AG10803 (cell line): ENCODE results near the gene RTN4.
"Not testable (repeated sequence)": the region's sequence is repeated elsewhere in the genome, so short reads cannot be mapped to it uniquely, and the experiment has no call there.

Experiments used
- DNase-seq: peaks from one replicate; pipeline ENCODE4 v3.0.0; 2010; ENCODE audit warnings: low read depth
- H3K4me3 ChIP-seq: 2 replicates; pipeline ENCODE4 v1.5.1; 2011; ENCODE audit warnings: mild to moderate bottlenecking, low read length, control low read depth
- TF ChIP-seq, protein P1 (sequence below): conservative IDR thresholded peaks from 2 replicates; pipeline ENCODE4 v1.5.1; 2011; ENCODE audit warnings: mild to moderate bottlenecking, low read length, control low read depth, inconsistent platforms

RTN4 gene

DNA sequence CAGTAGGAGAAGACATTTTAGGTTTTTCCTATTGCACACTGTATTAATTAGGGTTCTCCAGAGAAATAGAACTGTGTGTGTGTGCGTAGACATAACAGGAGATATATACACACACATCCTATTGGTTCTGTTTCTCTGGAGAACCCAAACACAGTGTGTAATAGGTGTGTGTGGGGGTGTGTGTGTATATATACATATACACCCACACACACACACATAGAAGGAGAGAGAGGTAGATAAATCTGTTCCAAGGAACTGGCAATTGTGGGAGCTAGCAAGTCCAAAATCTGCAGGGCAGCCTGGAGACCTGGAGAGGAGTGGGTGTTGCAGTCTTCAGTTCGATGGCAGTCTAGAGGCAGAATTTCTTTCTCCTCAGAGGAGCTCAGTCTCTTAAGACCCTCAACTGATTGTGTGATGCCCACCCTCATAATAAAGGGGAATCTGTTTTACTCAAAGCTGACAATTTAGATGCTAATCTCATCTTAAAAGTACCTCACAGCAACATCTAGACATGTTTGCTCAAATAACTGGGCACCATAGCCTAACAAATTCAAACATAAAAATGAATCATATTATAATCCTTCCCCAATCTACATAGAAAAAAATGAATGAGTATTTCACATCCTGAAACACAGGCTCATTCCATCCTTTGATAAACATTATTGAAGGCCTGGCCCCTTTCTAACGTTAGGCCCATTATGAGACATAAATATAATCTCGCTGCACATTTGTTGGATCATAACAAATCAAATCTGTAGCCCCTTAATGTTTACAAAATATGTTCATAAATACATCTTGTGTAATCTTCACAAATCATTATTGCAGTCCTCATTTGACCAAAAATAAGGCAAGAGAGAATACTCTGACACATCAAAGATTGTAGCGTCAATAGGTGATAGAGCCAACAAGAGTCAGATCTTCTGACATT, 35.1 kb upstream of the RTN4 start:
- TF ChIP-seq, protein P1, sequence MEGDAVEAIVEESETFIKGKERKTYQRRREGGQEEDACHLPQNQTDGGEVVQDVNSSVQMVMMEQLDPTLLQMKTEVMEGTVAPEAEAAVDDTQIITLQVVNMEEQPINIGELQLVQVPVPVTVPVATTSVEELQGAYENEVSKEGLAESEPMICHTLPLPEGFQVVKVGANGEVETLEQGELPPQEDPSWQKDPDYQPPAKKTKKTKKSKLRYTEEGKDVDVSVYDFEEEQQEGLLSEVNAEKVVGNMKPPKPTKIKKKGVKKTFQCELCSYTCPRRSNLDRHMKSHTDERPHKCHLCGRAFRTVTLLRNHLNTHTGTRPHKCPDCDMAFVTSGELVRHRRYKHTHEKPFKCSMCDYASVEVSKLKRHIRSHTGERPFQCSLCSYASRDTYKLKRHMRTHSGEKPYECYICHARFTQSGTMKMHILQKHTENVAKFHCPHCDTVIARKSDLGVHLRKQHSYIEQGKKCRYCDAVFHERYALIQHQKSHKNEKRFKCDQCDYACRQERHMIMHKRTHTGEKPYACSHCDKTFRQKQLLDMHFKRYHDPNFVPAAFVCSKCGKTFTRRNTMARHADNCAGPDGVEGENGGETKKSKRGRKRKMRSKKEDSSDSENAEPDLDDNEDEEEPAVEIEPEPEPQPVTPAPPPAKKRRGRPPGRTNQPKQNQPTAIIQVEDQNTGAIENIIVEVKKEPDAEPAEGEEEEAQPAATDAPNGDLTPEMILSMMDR, result no peak
- H3K4me3 ChIP-seq, result no peak overlapping the region
- DNase-seq, result no peak

DNA sequence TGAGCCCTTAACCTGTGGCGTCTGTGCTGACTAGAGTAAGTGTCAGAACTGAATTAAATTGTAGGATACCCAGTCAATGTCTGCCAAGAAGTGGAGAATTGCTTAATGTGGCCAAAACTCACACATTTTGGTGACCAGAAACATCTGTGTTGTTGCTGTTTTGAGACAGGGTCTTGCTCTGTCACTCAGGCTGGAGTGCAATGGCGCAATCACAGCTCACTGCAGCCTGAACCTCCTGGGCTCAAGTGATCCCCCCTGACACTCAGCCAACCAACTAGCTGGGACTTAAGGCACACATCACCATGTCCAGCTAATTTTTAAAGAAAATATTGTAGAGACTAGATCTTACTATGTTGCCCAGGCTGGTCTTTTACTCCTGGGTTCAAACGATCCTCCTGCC, 34.4 kb upstream of the RTN4 start:
- DNase-seq, result no peak
- TF ChIP-seq, protein P1, result no peak
- H3K4me3 ChIP-seq, result no peak overlapping the region

DNA sequence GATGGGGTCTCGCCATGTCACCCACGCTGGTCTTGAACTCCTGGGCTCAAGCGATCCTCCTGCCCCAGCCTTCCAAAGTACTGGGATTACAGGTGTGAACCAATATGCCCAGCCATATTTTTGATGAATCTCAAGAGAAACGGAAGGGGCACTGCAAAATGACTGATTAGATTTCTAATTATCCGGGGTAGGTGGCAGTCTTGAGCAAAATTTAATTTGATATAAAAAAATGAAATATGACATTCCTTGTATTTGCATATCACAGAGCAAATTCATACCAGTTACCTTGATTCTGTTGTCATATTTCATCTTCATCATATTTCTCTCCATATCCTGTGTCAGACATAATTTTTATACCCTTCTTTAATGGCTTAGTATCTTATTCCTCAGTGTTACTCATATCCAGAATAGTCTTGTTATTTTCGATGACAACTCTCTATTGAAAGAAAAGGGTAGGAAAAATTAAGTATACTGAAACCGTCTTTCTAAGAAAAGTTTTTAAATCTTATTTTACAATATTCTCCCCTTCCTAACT, 30.0 kb upstream of the RTN4 start:
- TF ChIP-seq, protein P1, result no peak
- H3K4me3 ChIP-seq, result no peak overlapping the region
- DNase-seq, result no peak

DNA sequence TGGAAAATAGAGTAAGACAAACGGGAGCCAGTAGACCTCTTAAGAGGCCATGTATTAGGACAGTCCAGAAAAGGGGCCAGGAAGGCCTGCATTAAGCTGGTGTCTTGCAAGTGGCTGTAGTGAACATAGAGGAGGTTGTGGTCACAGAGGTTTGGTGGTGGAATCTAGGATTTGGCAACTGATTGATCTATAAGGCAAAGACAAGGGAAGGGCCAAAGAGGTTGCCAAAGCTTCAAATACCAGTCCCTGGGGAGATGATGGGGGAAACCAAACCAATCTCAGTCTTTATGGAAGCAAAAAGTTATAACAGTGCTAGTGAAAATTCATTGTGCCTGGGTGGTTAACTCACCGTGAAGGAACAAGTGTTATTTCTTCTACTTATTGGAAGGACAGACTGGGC, 28.7 kb upstream of the RTN4 start:
- no peak for DNase-seq
- TF ChIP-seq, protein P1, result no peak
- H3K4me3 ChIP-seq, result no peak overlapping the region

DNA sequence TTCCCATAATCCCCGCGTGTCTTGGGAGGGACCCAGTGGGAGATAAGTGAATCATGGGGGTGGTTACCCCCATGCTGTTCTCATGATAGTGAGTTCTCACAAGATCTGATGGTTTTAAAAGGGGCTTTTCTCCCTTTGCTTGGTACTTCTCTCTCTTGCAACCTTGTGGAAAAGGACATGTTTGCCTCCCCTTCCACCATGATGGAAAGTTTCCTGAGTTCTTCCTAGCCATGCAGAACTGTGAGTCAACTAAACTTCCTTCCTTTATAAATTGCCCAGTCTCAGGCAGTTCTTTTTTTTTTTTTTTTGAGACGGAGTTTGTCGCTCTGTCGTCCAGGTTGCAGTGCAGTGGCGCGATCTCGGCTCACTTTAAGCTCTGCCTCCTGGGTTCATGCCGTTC, 26.5 kb upstream of the RTN4 start:
- H3K4me3 ChIP-seq, result no peak overlapping the region
- TF ChIP-seq, protein P1, result no peak

DNA sequence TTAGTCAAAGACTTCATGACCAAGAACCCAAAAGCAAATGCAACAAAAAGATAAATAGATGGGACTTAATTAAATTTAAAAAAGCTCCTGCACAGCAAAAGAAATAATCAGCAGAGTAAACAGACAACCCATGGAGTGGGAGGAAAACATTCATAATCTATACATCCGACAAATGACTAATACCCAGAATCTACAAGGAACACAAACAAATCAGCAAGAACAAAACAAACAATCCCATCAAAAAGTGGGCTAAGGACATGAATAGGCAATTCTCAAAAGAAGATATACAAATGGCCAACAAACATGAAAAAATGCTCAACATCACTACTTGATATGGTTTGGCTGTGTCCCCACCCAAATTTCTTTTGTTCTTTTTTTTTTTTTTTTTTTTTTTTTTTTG, 25.8 kb upstream of the RTN4 start:
- not testable (repeated sequence) for DNase-seq

More for the DNA sequence above, 26.5 kb upstream of the RTN4 start:
- DNase-seq, result no peak

DNA sequence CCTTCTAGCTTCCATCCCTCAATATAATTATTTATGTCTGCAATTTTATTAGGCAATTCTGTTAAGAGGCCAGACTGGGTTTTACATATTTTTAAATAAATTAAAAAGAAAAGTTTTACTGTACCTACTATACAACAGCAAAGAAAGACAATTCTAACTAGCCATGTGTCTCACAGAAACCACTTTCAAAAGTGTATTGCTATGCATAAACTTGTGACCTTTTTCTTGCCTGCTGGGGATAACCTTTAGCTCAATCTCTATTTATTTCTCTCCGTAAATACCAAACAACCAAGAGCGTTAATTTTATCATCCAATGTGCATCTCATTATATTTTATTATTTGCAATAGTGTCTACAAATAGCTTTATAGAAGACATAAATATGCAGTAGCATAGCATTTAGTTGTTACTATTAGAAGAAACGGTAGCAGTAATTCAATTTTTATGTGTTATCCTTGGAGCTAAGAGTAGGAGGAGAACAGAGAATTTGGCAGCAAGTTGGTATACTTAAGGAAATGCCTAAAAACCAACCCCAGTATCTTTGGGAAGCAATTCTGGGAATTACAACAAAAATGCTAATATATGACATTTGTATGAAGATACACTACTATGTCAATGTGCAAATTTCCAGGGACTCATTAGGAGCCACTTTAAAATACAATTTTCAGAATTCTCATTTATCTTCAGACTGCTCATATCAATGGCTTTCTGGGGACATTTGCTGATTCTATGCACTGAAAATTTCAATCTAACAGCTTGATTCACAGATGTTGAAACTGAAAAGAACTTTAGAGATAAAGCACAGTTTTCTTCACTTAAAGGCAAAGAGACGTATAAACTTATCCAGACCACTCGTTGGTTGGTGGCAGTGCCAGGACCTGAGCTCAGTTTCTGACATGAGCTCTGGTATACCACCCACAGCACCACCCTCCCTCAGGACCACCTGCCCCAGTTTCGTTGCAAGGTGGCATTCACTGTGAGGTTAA, 23.0 kb upstream of the RTN4 start:
- TF ChIP-seq, protein P1, result no peak

More for the DNA sequence above, 25.8 kb upstream of the RTN4 start:
- not testable (repeated sequence) for H3K4me3 ChIP-seq

More for the DNA sequence above, 23.0 kb upstream of the RTN4 start:
- DNase-seq, result peak; percentile 31
- no peak overlapping the region for H3K4me3 ChIP-seq
